ENCODE results near the gene RPS6KA2.

- TF ChIP-seq POLR2AphosphoS5 (IDR thresholded peaks at IDR 0.05; ENCODE audit: insufficient read depth, low read depth, low read length) (no peak), CTCF (IDR thresholded peaks at IDR 0.05; ENCODE audit: extremely low read depth in 1 of 2, insufficient read depth in 1 of 2, low read depth in 1 of 2, low read length in 2 of 2) (no peak), POLR2A (IDR thresholded peaks at IDR 0.05; ENCODE audit: low read depth, low read length) (no peak)
Observed at GRCh38 chr6:166495487-166496314, 131.3 kb downstream of the RPS6KA2 start.

Data from endothelial cell of umbilical vein (primary cell).